MG63 (cell line): Measurements from ENCODE around the gene REXO1. TPM values are rescaled to one million over a fixed set of nuclear protein-coding genes. Genes with fewer than 3 reads are reported as not detected.
A peak's percentile ranks its signal among the peaks of the same experiment; 100 is the strongest.
"Not testable (repeated sequence)": the region's sequence is repeated elsewhere in the genome, so short reads cannot be mapped to it uniquely, and the experiment has no call there.

Experiments
- DNase-seq: peaks from one replicate; pipeline ENCODE4 v3.0.0-alpha.2; 2020
- H3K27me3 ChIP-seq: fragments of 250-450 bp; sonication (Bioruptor Pico); 2 replicates; pipeline ENCODE4 v1.5.1; 2020; ENCODE audit warnings: mild to moderate bottlenecking, moderate library complexity
- H3K36me3 ChIP-seq: fragments of 250-450 bp; sonication (Bioruptor Pico); 2 replicates; pipeline ENCODE4 v1.5.1; 2020; ENCODE audit warnings: mild to moderate bottlenecking, moderate library complexity
- H3K4me3 ChIP-seq: fragments of 250-450 bp; sonication (Bioruptor Pico); 2 replicates; pipeline ENCODE4 v1.5.1; 2020; ENCODE audit warnings: mild to moderate bottlenecking, moderate library complexity
- H3K9me3 ChIP-seq: fragments of 250-450 bp; sonication (Bioruptor Pico); 2 replicates; pipeline ENCODE4 v1.5.1; 2020; ENCODE audit warnings: mild to moderate bottlenecking, moderate library complexity
- total RNA-seq: library from RNA; depleted of rRNA; stranded (reverse); fragments of >200 nt; shearing (Covaris generic); gene quantifications from 2 replicates; pipeline ENCODE4 v1.2.3, GENCODE V29; 2014; ENCODE audit warnings: low replicate concordance; rRNA removed

The REXO1 gene, protein sequence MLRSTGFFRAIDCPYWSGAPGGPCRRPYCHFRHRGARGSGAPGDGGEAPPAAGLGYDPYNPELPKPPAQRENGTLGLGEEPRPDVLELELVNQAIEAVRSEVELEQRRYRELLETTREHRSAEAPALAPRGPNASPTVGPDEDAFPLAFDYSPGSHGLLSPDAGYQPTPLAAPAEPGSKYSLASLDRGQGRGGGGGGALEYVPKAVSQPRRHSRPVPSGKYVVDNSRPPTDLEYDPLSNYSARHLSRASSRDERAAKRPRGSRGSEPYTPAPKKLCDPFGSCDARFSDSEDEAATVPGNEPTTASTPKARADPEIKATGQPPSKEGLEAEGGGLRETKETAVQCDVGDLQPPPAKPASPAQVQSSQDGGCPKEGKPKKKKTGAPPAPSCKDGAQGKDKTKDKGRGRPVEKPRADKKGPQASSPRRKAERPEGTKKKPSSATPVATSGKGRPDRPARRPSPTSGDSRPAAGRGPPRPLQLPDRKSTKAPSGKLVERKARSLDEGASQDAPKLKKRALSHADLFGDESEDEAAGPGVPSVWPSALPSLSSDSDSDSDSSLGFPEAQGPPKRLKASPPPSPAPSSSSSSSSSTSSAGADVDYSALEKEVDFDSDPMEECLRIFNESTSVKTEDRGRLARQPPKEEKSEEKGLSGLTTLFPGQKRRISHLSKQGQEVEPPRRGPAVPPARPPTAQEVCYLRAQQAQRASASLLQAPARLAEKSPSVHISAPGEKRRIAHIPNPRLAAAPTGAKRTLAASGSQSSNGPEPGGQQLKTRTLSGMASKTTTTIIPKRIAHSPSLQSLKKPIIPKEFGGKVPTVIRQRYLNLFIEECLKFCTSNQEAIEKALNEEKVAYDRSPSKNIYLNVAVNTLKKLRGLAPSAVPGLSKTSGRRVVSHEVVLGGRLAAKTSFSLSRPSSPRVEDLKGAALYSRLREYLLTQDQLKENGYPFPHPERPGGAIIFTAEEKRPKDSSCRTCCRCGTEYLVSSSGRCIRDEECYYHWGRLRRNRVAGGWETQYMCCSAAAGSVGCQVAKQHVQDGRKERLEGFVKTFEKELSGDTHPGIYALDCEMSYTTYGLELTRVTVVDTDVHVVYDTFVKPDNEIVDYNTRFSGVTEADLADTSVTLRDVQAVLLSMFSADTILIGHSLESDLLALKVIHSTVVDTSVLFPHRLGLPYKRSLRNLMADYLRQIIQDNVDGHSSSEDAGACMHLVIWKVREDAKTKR
- 2.2 and 4.4 TPM in 2 replicates for total RNA-seq

DNA sequence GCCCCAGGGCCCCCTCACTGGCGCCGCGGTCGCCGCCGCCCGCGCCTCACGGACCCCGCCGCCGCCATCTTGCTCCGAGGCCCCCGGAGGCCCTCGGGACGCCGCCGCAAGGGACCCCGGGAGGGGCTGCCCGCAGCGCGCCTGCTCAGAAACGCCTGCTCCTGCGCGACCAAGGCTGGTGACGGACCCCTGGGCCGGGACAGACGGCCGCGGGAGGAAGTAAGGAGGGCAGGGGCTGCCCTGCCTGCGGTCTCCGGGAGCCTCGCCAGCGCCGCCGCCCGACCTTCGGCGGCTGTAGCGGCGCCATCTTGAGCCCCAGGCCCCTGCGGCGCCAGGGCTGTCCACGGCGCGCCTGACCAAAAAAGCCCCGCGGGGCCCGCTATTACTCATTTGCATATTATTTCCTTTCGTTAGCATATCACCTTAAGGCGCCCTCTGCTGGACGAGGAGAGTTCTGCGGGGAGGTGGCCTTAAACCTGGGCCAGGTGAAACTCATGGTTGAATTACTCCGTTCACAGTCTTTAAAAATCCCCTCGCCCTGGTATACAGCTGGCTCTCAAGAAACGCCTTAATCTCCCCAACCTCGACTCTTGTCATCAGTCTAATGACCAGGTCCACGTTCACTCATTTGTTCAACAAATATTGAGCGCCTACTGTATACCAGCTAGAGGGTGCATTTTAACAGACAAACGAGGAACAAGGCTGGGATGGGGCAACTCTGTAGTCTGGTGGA lies at the start of gene REXO1:
TSS of gene REXO1 (minus strand) at position 85 of the 733 bp plus-strand sequence. CDS start 125 bp downstream, outside the sequence.
- peak; percentile 84 for DNase-seq
- Histone ChIP-seq H3K9me3 (no peaks in the 10 kb centered on the region), H3K27me3 (no peaks in the 10 kb centered on the region), H3K4me3 (peak within 1 kb of the TSS; percentile 87), H3K36me3 (no peaks in the 10 kb centered on the region; the same call in 1 of the 2 replicates)

DNA sequence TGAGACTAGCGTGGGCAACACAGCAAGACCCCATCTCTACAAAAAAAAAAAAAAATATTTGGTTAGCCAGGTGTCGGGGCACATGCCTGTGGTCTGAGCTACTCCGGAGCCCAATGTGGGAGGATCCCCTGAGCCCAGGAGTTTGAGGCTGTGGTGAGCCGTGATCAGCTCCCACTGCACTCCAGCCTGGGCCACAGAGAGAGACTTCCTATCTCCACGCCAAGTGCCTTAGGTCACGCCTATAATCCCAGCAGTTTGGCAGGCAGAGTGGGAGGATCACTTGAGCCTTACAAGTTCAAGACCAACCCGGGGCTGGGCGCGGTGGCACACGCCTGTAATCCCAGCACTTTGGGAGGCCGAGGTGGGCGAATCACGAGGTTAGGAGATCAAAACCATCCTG lies 48.2 kb upstream of the REXO1 start:
- H3K9me3 ChIP-seq, result no peaks in the 10 kb centered on the region
- H3K27me3 ChIP-seq, result no peaks in the 10 kb centered on the region
- no peaks in the 10 kb centered on the region for H3K36me3 ChIP-seq
- H3K4me3 ChIP-seq, result no peak overlapping the region
- DNase-seq, result no peak

DNA sequence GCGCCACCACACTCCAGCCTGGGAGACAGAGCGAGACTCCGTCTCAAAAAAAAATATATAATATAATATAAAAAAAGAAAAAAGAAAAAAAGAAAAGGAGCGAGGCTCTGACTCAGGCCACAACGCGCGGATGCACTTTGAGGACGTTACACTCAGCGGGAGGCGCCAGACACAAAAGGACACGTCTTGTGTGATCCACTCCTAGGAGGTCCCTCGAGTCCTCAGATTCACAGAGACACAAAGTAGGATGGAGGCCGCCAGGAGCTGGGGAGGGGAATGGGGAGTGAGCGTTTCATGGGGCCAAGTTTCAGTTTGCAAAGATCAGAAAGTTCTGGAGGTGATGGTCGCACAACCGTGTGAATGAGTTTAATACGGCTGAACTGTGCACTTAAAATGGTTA lies 45.5 kb upstream of the REXO1 start:
- no peaks in the 10 kb centered on the region for H3K27me3 ChIP-seq
- no peaks in the 10 kb centered on the region for H3K9me3 ChIP-seq
- no peak overlapping the region for H3K4me3 ChIP-seq
- H3K36me3 ChIP-seq, result no peaks in the 10 kb centered on the region
- DNase-seq, result no peak

DNA sequence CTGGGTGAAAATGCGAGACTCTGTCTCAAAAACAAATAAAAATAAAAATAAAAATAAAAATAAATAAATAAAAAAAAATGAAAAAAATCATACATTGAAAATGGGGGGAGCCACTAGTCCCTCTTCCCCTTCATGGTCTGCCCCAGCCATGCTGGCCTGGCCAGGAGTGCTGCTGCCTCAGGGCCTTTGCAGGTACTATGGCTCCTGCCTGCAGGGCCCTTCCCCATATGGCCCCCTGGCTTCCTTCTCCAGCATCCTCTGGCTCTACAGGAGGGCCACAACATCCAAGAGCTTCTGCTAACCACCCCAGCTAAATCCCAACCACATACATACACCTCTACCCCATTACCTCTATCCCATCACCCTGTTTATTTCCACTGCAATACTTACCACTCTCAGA lies 41.6 kb upstream of the REXO1 start:
- DNase-seq, result no peak
- Histone ChIP-seq H3K36me3 (no peaks in the 10 kb centered on the region), H3K9me3 (no peaks in the 10 kb centered on the region), H3K27me3 (no peaks in the 10 kb centered on the region), H3K4me3 (no peak overlapping the region)

DNA sequence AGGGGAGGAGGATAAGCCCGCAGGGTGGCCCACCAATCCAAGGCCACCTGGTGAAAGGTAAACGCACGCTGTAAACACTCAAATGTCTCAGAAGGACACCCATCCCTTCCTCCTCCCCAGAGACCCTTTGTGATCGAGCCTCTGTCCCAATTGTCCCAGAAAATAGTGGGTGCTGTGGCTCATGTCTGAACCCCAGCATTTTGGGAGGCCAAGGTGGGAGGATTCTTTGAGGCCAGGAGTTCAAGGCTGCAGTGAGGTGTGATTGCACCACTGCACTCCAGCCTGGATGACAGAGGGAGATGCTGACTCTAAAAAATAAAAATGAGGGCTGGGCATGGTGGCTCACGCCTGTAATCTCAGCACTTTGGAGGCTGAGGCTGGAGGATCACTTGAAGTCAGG lies 40.1 kb upstream of the REXO1 start:
- Histone ChIP-seq H3K9me3 (no peaks in the 10 kb centered on the region), H3K36me3 (no peaks in the 10 kb centered on the region)
- no peak for DNase-seq

DNA sequence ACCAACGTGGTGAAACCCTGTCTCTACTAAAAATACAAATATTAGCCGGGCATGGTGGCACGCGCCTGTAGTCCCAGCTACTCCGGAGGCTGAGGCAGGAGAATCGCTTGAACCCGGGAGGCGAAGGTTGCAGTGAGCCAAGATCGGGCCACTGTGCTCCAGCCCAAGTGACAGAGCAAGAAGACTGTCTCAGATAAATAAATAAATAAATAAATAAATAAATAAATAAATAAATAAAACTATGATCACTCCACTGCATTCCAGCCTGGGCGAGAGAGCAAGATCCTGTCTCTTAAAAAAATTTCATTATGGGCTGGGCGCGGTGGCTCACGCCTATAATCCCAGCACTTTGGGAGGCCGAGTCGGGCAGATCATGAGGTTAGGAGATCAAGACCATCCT lies 38.1 kb upstream of the REXO1 start:
- not testable (repeated sequence) for H3K9me3 ChIP-seq, H3K4me3 ChIP-seq, H3K27me3 ChIP-seq, DNase-seq, H3K36me3 ChIP-seq

More for the DNA sequence above, 40.1 kb upstream of the REXO1 start:
- no peaks in the 10 kb centered on the region for H3K27me3 ChIP-seq
- H3K4me3 ChIP-seq, result no peak overlapping the region

DNA sequence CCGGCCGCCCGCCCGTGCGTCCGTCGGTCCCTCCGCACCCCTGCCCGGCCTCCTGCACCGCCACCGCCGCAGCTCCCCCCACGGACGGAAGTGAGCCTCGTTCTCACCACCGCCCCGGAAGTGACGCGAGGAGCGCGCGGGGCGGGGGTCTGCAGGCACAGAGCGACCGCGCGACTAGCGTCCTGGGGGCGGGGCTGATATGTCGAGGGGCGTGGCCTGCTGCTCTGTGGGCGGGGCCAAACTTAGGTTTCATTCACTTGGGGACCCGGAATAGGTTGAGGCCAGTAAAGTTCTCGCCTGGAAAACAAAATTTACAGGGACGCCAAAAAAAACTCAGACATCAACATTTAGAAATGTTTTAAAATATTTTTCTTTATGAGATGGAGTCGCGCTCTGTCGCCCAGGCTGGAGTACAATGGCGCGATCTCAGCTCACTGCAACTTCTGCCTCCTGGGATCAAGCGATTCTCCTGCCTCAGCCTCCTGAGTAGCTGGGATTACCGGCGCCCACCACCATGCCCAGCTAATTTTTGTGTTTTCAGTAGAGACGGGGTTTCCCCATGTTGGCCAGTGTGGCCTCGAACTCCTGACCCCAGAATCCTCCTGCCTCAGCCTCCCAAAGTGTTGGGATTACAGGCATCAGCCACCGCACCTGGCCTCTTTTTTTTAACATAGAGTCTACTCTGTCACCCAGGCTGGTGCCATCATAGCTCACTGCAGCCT lies 37.3 kb upstream of the REXO1 start, which contains the start of gene ABHD17A:
TSS of gene ABHD17A (minus strand) at position 99 of the 722 bp plus-strand sequence. CDS start 3,930 bp downstream, outside the sequence.
- H3K9me3 ChIP-seq, H3K27me3 ChIP-seq, H3K36me3 ChIP-seq: not testable (repeated sequence)
- peak; percentile 87 for DNase-seq
- peak within 1 kb of the TSS; percentile 72 for H3K4me3 ChIP-seq

DNA sequence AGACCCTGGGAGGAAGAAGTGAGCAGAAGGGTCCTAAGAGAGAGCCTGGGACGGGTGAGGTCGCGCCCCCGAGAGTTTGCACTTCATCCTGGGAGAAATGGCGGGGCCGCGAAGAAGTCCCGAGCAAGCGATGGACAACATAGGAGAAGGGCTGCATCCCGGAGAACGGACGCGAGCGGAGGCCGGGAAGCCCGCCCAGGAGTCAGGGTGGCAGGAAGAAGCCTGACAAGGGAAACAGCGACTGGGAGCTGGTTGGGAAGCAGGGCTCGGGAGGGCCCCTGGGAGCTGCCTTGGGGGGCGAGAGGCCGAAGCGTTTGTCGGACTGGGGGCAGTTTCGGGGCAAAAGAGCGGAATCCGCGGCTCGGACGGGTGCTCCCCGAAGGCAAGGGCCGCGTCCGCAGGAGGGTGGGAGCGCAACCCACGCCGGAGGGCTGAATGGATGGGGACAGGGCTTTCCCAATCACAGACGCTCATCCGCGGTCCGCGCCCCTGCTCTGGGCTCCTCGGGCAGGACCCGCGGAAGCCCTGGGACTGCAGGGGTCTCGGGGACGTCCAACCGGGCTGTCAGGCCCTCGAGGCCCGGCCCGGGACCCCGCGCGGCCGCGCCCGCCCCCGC lies 36.5 kb upstream of the REXO1 start:
- Histone ChIP-seq H3K4me3 (peak overlapping the region; percentile 72), H3K27me3 (no peaks in the 10 kb centered on the region), H3K9me3 (no peaks in the 10 kb centered on the region), H3K36me3 (no peaks in the 10 kb centered on the region)
- no peak for DNase-seq

DNA sequence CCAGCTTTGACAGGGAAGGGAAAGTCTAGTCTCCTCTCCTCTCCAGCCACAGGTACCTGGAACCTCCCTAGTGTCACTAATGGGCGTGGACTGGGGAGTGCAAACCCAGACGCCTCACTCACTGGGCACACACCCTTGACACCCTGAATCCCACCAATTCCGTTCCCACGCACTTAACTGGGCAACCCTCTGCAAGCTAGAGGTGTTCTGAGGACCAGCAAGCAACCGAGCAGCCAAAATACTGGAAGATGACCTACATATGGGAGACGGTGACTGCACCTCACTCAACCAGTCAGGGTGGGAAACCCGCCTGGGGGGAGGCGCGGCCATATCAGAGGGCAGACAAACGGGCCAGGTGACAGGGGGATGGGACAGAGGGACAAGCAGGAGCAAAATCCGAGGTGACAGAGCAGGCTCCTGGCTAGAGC lies 36.0 kb upstream of the REXO1 start:
- Histone ChIP-seq H3K9me3 (no peaks in the 10 kb centered on the region), H3K4me3 (peak overlapping the region; percentile 72), H3K27me3 (no peaks in the 10 kb centered on the region), H3K36me3 (no peaks in the 10 kb centered on the region)
- no peak for DNase-seq

DNA sequence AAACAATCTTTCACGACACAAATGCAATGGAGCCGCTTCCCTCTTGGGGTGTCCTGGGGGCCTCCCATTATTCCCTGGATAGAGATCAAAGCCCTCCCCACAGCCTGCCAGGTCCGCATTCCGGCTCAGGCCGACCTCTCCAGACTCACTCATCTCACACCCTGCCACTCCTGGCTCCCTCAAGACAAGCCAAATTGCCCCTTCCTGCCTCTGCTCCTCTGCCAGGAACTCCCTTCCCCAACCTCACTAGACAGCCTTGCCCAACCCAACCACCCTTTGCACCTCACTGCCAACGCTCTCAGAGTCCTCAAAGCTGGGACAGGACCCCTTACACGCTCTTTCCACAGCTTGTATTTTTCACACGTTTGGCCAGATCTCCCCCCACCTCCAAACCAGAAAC lies 35.5 kb upstream of the REXO1 start:
- Histone ChIP-seq H3K27me3 (no peaks in the 10 kb centered on the region), H3K4me3 (peak overlapping the region; percentile 72), H3K9me3 (no peaks in the 10 kb centered on the region), H3K36me3 (no peaks in the 10 kb centered on the region)
- DNase-seq, result no peak

DNA sequence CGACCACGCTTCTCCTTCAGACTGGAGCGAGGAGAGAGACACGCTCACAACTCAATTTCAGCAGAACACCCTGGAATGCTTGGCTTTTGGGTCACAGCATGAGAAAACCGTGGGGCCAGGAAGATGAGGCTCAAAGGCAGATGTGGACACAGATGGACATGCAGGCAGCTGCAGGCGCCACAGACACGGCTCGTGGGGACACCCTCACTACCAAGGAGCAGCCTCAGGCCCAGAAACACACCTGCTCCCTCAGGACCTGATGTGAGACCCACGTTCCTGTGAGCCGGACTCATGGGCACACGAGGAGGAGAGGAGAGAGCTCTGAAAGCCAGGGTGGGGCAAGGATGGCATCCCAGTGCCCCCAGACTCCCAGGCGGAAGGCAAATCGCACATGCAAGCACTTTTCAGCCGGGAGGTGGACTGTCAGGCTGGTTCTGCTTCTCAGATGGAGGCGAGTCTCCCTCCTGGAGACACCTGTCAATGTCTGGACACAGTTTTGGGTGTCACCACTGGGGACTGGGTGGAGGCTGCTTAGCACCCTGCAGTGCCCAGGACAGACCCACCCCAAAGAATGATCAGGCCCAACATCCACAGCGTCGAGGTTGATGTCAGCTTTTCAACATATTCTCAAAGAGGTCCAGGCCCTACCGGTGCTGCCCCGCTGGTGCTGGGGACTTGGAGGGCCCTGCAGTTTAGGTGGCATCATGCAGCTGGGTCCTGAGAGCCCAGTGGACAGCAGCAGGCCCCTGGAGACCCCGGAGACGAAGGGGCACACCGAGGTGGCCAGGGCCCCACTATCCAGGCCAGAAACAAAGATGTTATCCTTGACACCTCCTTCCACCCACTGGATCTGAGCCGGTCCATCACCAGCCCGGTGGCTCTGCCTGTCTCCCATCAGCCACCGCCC lies 34.8 kb upstream of the REXO1 start:
- H3K4me3 ChIP-seq, result no peak overlapping the region; the same call in 1 of the 2 replicates
- DNase-seq, result no peak
- no peaks in the 10 kb centered on the region for H3K27me3 ChIP-seq
- H3K9me3 ChIP-seq, result no peaks in the 10 kb centered on the region
- H3K36me3 ChIP-seq, result no peaks in the 10 kb centered on the region

DNA sequence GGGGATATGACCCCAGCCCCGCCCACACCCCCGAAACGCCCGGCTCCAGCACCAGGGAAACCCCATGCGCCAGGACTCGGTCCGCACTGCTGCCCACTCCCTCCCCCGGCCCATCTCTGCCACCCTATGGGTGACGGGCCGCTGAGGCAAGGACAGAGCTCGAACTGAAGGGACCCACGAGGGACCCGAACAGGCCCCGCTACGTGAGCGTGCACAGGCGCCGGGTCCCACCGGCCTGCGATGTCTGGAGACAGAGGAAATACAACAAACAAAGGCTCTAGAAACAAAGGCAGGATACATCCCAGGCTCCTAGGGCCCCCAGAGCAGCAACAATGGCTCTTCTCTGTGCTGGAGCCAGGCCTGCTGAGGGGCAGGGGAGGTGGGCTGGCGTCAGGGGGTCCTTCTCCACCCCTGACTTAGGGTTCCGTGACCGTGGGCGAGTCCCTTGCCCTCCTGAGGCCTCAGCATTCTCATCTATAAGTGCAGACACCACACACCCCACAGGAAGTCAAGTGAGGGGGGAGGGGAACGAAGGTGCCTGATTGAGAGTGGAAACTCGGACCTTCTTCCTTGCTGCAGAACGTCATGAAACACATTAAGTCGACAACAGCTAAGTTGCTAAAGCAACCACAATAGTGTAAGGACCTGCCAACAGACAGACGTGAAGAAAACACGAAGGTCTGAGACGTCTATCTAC lies 34.0 kb upstream of the REXO1 start:
- H3K9me3 ChIP-seq, result no peaks in the 10 kb centered on the region
- no peak for DNase-seq
- no peaks in the 10 kb centered on the region for H3K36me3 ChIP-seq
- no peak overlapping the region for H3K4me3 ChIP-seq
- H3K27me3 ChIP-seq, result no peaks in the 10 kb centered on the region

DNA sequence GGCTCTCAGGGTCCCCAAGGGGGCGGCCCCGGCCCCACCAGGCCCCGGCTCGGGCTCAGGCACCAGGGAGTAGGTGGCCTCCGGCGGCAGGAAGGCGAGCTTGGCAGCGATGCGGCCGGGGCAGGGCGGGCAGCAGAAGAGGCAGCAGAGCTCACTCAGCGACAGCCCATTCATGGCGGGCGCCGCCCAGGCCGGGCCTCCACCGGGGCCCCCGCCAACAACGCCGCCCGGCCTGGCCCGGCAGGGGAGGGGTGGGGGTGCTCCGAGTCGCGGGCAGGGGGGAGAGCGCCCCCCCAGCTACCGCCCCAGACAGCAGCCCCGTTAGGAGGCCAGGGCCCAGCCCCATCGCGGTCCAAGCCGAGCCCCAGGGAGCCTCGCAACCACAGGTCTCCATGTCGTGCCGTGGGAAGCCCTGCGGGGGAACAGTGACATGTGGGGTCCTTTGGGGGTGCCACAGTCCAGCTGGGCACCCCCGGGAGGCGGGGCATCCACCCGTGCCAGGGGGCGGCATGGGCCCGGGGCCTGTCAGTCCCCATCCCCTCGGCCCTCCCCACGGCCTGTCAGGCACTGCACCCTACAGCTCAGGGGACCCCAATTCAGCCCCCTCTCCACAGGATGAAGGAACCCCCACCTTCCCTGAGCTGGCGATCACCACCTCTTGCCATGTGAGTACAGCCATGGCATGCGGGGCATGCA lies 33.3 kb upstream of the REXO1 start:
- not testable (repeated sequence) for H3K4me3 ChIP-seq, H3K27me3 ChIP-seq, H3K9me3 ChIP-seq, DNase-seq, H3K36me3 ChIP-seq
